SK-N-SH treated with all-trans-retinoic acid at 6 μM for 48 hours (cell line): ENCODE data around the gene MXRA8.

Source experiments
- ATAC-seq: fragments of 200-7000 bp; cut with Tn5 transposase; 3 replicates; pipeline ENCODE4 v1.9.1; 2020; ENCODE audit warnings: mild to moderate bottlenecking, moderate library complexity
- CREB5 ChIP-seq: fragments of 250-450 bp; sonication (Bioruptor Pico); IDR thresholded peaks from 2 replicates; pipeline ENCODE4 v1.5.1; 2020; ENCODE audit warnings: low read depth, mild to moderate bottlenecking, moderate library complexity
- CSDC2 ChIP-seq: fragments of 250-450 bp; sonication (Bioruptor Pico); IDR thresholded peaks from 2 replicates; pipeline ENCODE4 v1.5.0; 2020; ENCODE audit warnings: mild to moderate bottlenecking, moderate library complexity
- ESRRG ChIP-seq: fragments of 250-450 bp; sonication (Bioruptor Pico); IDR thresholded peaks from 2 replicates; pipeline ENCODE4 v1.6.1; 2021; ENCODE audit warnings: mild to moderate bottlenecking
- GLIS3 ChIP-seq: fragments of 250-450 bp; sonication (Bioruptor Pico); IDR thresholded peaks from 2 replicates; pipeline ENCODE4 v1.5.0; 2020; ENCODE audit warnings: mild to moderate bottlenecking, moderate library complexity
- ISL1 ChIP-seq: fragments of 250-450 bp; sonication (Bioruptor Pico); IDR thresholded peaks from 2 replicates; pipeline ENCODE4 v2.1.2; 2022; ENCODE audit warnings: mild to moderate bottlenecking, moderate library complexity
- PATZ1 ChIP-seq: fragments of 250-450 bp; sonication (Bioruptor Pico); IDR thresholded peaks from 2 replicates; pipeline ENCODE4 v1.8.0; 2020; ENCODE audit warnings: mild to moderate bottlenecking, moderate library complexity, borderline replicate concordance
- POU6F1 ChIP-seq: fragments of 250-450 bp; sonication (Bioruptor Pico); IDR thresholded peaks from 2 replicates; pipeline ENCODE4 v1.8.0; 2021; ENCODE audit warnings: low read depth, mild to moderate bottlenecking, moderate library complexity, borderline replicate concordance
- PPARA ChIP-seq: fragments of 250-450 bp; sonication (Bioruptor Pico); IDR thresholded peaks from 2 replicates; pipeline ENCODE4 v1.5.0; 2020; ENCODE audit warnings: mild to moderate bottlenecking, borderline replicate concordance
- RARB ChIP-seq: fragments of 250-450 bp; sonication (Bioruptor Pico); IDR thresholded peaks from 2 replicates; pipeline ENCODE4 v1.8.0; 2021; ENCODE audit warnings: mild to moderate bottlenecking, moderate library complexity
- TOX ChIP-seq: fragments of 250-450 bp; sonication (Bioruptor Pico); IDR thresholded peaks from 2 replicates; pipeline ENCODE4 v1.8.0; 2021; ENCODE audit warnings: mild to moderate bottlenecking, moderate library complexity, borderline replicate concordance
- TSHZ2 ChIP-seq: fragments of 250-450 bp; sonication (Bioruptor Pico); IDR thresholded peaks from 2 replicates; pipeline ENCODE4 v1.5.0; 2020; ENCODE audit warnings: mild to moderate bottlenecking, moderate library complexity
- ZC3H10 ChIP-seq: fragments of 250-450 bp; sonication (Bioruptor Pico); IDR thresholded peaks from 2 replicates; pipeline ENCODE4 v1.5.1; 2021; ENCODE audit warnings: mild to moderate bottlenecking, moderate library complexity
- ZFP3 ChIP-seq: fragments of 250-450 bp; sonication (Bioruptor Pico); IDR thresholded peaks from 2 replicates; pipeline ENCODE4 v1.5.0; 2020; ENCODE audit warnings: mild to moderate bottlenecking, moderate library complexity
- ZFP30 ChIP-seq: fragments of 450-650 bp; formaldehyde crosslinking; IDR thresholded peaks from 2 replicates; pipeline ENCODE4 v1.5.0; 2022; ENCODE audit warnings: mild to moderate bottlenecking, moderate library complexity
- ZNF8 ChIP-seq: fragments of 450-650 bp; formaldehyde crosslinking; IDR thresholded peaks from 2 replicates; pipeline ENCODE4 v1.5.0; 2020; ENCODE audit warnings: mild to moderate bottlenecking, moderate library complexity

The MXRA8 gene

GRCh38 chr1:1329304-1330210 is 28.8 kb downstream of the MXRA8 start (continued):
- TF ChIP-seq PATZ1 (no peak), ZFP3 (CRISPR knock-in tag) (no peak), ZFP30 (CRISPR knock-in tag) (no peak)
- TF ChIP-seq, all 23 proteins: peak for 0

GRCh38 chr1:1328254-1328653 is 30.1 kb downstream of the MXRA8 start:
- no peak for TF ChIP-seq POU6F1 (CRISPR knock-in tag)
- TF ChIP-seq ESRRG: no peak
- TF ChIP-seq PPARA (CRISPR knock-in tag): no peak
- TF ChIP-seq RARB (CRISPR knock-in tag): no peak
- TF ChIP-seq ZNF8 (CRISPR knock-in tag): no peak
- no peak for TF ChIP-seq ISL1 (CRISPR knock-in tag)
- TF ChIP-seq GLIS3: no peak
- TF ChIP-seq CSDC2 (CRISPR knock-in tag): no peak
- TF ChIP-seq PATZ1: no peak
- no peak for TF ChIP-seq ZC3H10 (CRISPR knock-in tag)
- TF ChIP-seq, all 23 proteins: peak for 0
- ATAC-seq: no peak

- ATAC-seq: no peak
- no peak for TF ChIP-seq TOX (CRISPR knock-in tag)
Measured at GRCh38 chr1:1327291-1327690, 31.1 kb downstream of the MXRA8 start.

- no peak for ATAC-seq
- no peak for TF ChIP-seq CREB5 (CRISPR knock-in tag)
- TF ChIP-seq TSHZ2 (CRISPR knock-in tag): no peak
- no peak for TF ChIP-seq ESRRG
Measured at GRCh38 chr1:1326075-1326605, 32.2 kb downstream of the MXRA8 start.
